GM19324 (cell line): ENCODE data around the gene HEATR5B.
"Not testable (repeated sequence)": the region's sequence is repeated elsewhere in the genome, so short reads cannot be mapped to it uniquely, and the experiment has no call there.

Experiments used
- ATAC-seq: cut with Tn5 transposase; IDR thresholded peaks from one replicate; pipeline ENCODE4 v1.9.1; 2021; ENCODE audit warnings: mild to moderate bottlenecking, moderate library complexity; ENCODE audit not compliant: unreplicated experiment, low FRiP score

The HEATR5B gene

GRCh38 chr2:36952748-36953197 is 131.4 kb downstream of the HEATR5B start:
- no peak for ATAC-seq

- ATAC-seq: no peak
Measured at GRCh38 chr2:36951574-36951973, 132.6 kb downstream of the HEATR5B start.

- ATAC-seq: no peak
Measured at GRCh38 chr2:36951027-36951518, 133.1 kb downstream of the HEATR5B start.

GRCh38 chr2:36949845-36950244 is 134.3 kb downstream of the HEATR5B start:
- ATAC-seq: no peak

- not testable (repeated sequence) for ATAC-seq
Measured at GRCh38 chr2:36945240-36945639, 138.9 kb downstream of the HEATR5B start.

- no peak for ATAC-seq
Measured at GRCh38 chr2:36941867-36942266, 142.3 kb downstream of the HEATR5B start.

- ATAC-seq: not testable (repeated sequence)
Measured at GRCh38 chr2:36936526-36936925, 147.6 kb downstream of the HEATR5B start.

GRCh38 chr2:36931688-36932087 is 152.5 kb downstream of the HEATR5B start:
- ATAC-seq: not testable (repeated sequence)
